K562 (cell line): ENCODE data around the gene PLD3. TPM values are rescaled to one million over a fixed set of nuclear protein-coding genes. Genes with fewer than 3 reads are reported as not detected.
A peak's percentile ranks its signal among the peaks of the same experiment; 100 is the strongest.

Experiments used
- ARID2 ChIP-seq: fragments of 450-650 bp; IDR thresholded peaks from 2 replicates; pipeline ENCODE4 v1.6.1; 2017; ENCODE audit warnings: antibody characterized with exemption, mild to moderate bottlenecking
- CBFB ChIP-seq: sonication (generic); formaldehyde crosslinking; IDR thresholded peaks from 2 replicates; pipeline ENCODE4 v1.4.0; 2020; ENCODE audit warnings: mild to moderate bottlenecking, missing genetic modification reagents
- CXXC5 ChIP-seq: fragments of 250-450 bp; sonication (Bioruptor Pico); IDR thresholded peaks from 2 replicates; pipeline ENCODE4 v1.8.0; 2022; ENCODE audit warnings: inconsistent platforms, mild to moderate bottlenecking, moderate library complexity
- FOS ChIP-seq: IDR thresholded peaks from 3 replicates; pipeline ENCODE4 v1.6.1; 2011; ENCODE audit not compliant: insufficient read length; ENCODE audit errors: extremely low read depth
- FOSL1 ChIP-seq: fragments of 200-800 bp; sonication (Bioruptor generic); conservative IDR thresholded peaks from 2 replicates; pipeline ENCODE4 v1.6.1; 2016; ENCODE audit warnings: missing genetic modification characterization, missing compliant biosample characterization
- GATA2 ChIP-seq: sonication (generic); formaldehyde crosslinking; IDR thresholded peaks from 2 replicates; pipeline ENCODE4 v1.4.0; 2020; ENCODE audit warnings: mild to moderate bottlenecking, missing genetic modification reagents
- HDAC3 ChIP-seq: fragments of 450-650 bp; IDR thresholded peaks from 2 replicates; pipeline ENCODE4 v1.6.1; 2018; ENCODE audit warnings: borderline replicate concordance, mild to moderate bottlenecking, moderate library complexity; ENCODE audit not compliant: partially characterized antibody
- HDAC6 ChIP-seq: IDR thresholded peaks from 2 replicates; pipeline ENCODE4 v1.6.1; 2012; ENCODE audit warnings: low read depth, mild to moderate bottlenecking, control low read depth, inconsistent platforms, low read length, moderate library complexity
- ILK ChIP-seq: fragments of 450-650 bp; IDR thresholded peaks from 2 replicates; pipeline ENCODE4 v1.6.1; 2016; ENCODE audit warnings: missing genetic modification characterization, low read depth, mild to moderate bottlenecking, missing compliant biosample characterization, moderate library complexity, borderline replicate concordance
- MCM2 ChIP-seq: fragments of 450-650 bp; IDR thresholded peaks from 2 replicates; pipeline ENCODE4 v1.6.1; 2017; ENCODE audit warnings: low read depth, mild to moderate bottlenecking
- MTF1 ChIP-seq: fragments of 250-450 bp; sonication (Bioruptor Pico); IDR thresholded peaks from 2 replicates; pipeline ENCODE4 v1.9.0; 2021; ENCODE audit warnings: moderate library complexity, mild to moderate bottlenecking, inconsistent platforms, borderline replicate concordance
- MYC ChIP-seq, 2 experiments: fragments of 250-450 bp in 1 of 2; sonication (Bioruptor Pico) in 1 of 2; IDR thresholded peaks; 2 replicates each; pipeline versions ENCODE4 v1.5.1 to v1.6.1; 2012 to 2021; ENCODE audit warnings: low read depth in 2 of 2, borderline replicate concordance in 1 of 2, improper control_type of control experiment in 1 of 2, low read length in 1 of 2, mild to moderate bottlenecking in 1 of 2, moderate library complexity in 1 of 2
- NFE2L1 ChIP-seq: fragments of 450-650 bp; IDR thresholded peaks from 2 replicates; pipeline ENCODE4 v1.6.1; 2016; ENCODE audit warnings: missing genetic modification characterization, low read depth, mild to moderate bottlenecking, missing compliant biosample characterization, moderate library complexity, borderline replicate concordance
- NFXL1 ChIP-seq: fragments of 450-650 bp; formaldehyde crosslinking; IDR thresholded peaks from 2 replicates; pipeline ENCODE4 v1.4.0; 2021; ENCODE audit warnings: mild to moderate bottlenecking
- SPI1 ChIP-seq: IDR thresholded peaks from 2 replicates; pipeline ENCODE4 v1.6.1; 2011; ENCODE audit warnings: low read depth, low read length, control low read depth, borderline replicate concordance
- SRSF9 ChIP-seq: fragments of 200-400 bp; formaldehyde crosslinking; IDR thresholded peaks from 2 replicates; pipeline ENCODE4 v1.6.1; 2017; ENCODE audit warnings: low read depth, low read length, borderline replicate concordance
- YY1 ChIP-seq, 3 experiments: IDR thresholded peaks; 2 replicates each; pipeline ENCODE4 v1.6.1; 2011; ENCODE audit warnings: low read length in 2 of 3, mild to moderate bottlenecking in 2 of 3, moderate library complexity in 2 of 3, borderline replicate concordance in 1 of 3, control low read depth in 1 of 3, low read depth in 1 of 3; ENCODE audit not compliant: insufficient read depth in 3 of 3, insufficient replicate concordance in 2 of 3, control insufficient read depth in 1 of 3, insufficient read length in 1 of 3; ENCODE audit errors: extremely low read depth in 1 of 3
- ZBTB2 ChIP-seq: fragments of 450-650 bp; IDR thresholded peaks from 2 replicates; pipeline ENCODE4 v1.6.1; 2016; ENCODE audit warnings: antibody characterized with exemption
- ZBTB8A ChIP-seq: fragments of 450-650 bp; IDR thresholded peaks from 2 replicates; pipeline ENCODE4 v1.6.1; 2018; ENCODE audit warnings: mild to moderate bottlenecking, moderate library complexity; ENCODE audit not compliant: partially characterized antibody
- ZNF277 ChIP-seq: fragments of 250-450 bp; sonication (Bioruptor Pico); IDR thresholded peaks from 2 replicates; pipeline ENCODE4 v1.8.0; 2022; ENCODE audit warnings: inconsistent platforms, mild to moderate bottlenecking, moderate library complexity, borderline replicate concordance
- ZNF282 ChIP-seq: sonication (generic); formaldehyde crosslinking; IDR thresholded peaks from 2 replicates; pipeline ENCODE4 v1.8.1; 2023; ENCODE audit warnings: missing genetic modification reagents
- ZNF324 ChIP-seq: fragments of 250-450 bp; sonication (Bioruptor Pico); IDR thresholded peaks from 2 replicates; pipeline ENCODE4 v1.4.0; 2020; ENCODE audit warnings: mild to moderate bottlenecking
- polyA plus RNA-seq, 8 experiments: library from polyadenylated mRNA; depleted of rRNA in 4 of 8; stranded (reverse) in 5 of 8; unstranded in 3 of 8; fragments of >200 nt; fragmentation: Nextera tagmentation in 2 of 8; fragmentation: Illumina TruSeq in 1 of 8; extraction: Ambion mirVana in 2 of 8; extraction: Trizol in 1 of 8; gene quantifications; 2 replicates each; pipeline versions ENCODE4 v1.2.1 to v1.2.3, GENCODE V29; 2011 to 2014; ENCODE audit warnings: inconsistent platforms in 1 of 8, missing spikeins in 1 of 8
- total RNA-seq, 7 experiments: library from RNA; depleted of rRNA in 6 of 7; stranded (reverse); fragments of >200 nt in 6 of 7; fragmentation: Illumina TruSeq in 2 of 7; extraction: Trizol in 2 of 7; gene quantifications; 2 replicates each; pipeline versions ENCODE4 v1.2.1 to v1.2.3, GENCODE V29; 2011 to 2021; ENCODE audit warnings: low replicate concordance in 1 of 7
- TF ChIP-seq, protein P1 (sequence below), 2 experiments: fragments of 450-650 bp; conservative IDR thresholded peaks; 2 replicates each; pipeline ENCODE4 v1.6.1; 2017; ENCODE audit warnings: mild to moderate bottlenecking in 2 of 2, moderate library complexity in 2 of 2

The PLD3 gene
- total and polyA plus RNA-seq, 9 of the 15 experiments (the other 6 are each of a cell fraction or from before 2014, with no cell fraction given), result 2.3 to 128 (median 72.7) TPM

- no peak for TF ChIP-seq SRSF9
- TF ChIP-seq, protein P1, sequence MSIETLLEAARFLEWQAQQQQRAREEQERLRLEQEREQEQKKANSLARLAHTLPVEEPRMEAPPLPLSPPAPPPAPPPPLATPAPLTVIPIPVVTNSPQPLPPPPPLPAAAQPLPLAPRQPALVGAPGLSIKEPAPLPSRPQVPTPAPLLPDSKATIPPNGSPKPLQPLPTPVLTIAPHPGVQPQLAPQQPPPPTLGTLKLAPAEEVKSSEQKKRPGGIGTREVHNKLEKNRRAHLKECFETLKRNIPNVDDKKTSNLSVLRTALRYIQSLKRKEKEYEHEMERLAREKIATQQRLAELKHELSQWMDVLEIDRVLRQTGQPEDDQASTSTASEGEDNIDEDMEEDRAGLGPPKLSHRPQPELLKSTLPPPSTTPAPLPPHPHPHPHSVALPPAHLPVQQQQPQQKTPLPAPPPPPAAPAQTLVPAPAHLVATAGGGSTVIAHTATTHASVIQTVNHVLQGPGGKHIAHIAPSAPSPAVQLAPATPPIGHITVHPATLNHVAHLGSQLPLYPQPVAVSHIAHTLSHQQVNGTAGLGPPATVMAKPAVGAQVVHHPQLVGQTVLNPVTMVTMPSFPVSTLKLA (conservative IDR thresholded peaks at IDR 0.05), result peak; percentile 64 to 80
- peak; percentile 93 for TF ChIP-seq ZBTB2
- no peak for TF ChIP-seq MCM2
- TF ChIP-seq HDAC3, result peak; percentile 71
- 0 out of 2 replicates have a peak, but pooled peaks have one; percentile 33 for TF ChIP-seq GATA2 (CRISPR knock-in tag)
- TF ChIP-seq ZNF277 (CRISPR knock-in tag), result no peak
- TF ChIP-seq CXXC5 (CRISPR knock-in tag), result peak; percentile 33; the same call in 1 of the 2 replicates
- TF ChIP-seq MTF1, result no peak
- no peak for TF ChIP-seq ZNF282 (CRISPR knock-in tag)
- peak; percentile 94 for TF ChIP-seq FOSL1 (tag)
- no peak for TF ChIP-seq ZNF324
- peak; percentile 89 for TF ChIP-seq CBFB (CRISPR knock-in tag)
- 0 out of 2 replicates have a peak, but pooled peaks have one; percentile 35 for TF ChIP-seq MYC (IDR thresholded peaks at IDR 0.05; ENCODE audit: low read depth, low read length)
- no peak for TF ChIP-seq MYC (CRISPR knock-in tag; IDR thresholded peaks at IDR 0.05; ENCODE audit: borderline replicate concordance, low read depth)
- TF ChIP-seq ARID2, result peak; percentile 71; the same call in 1 of the 2 replicates
- no peak for TF ChIP-seq NFE2L1 (tag)
- no peak for TF ChIP-seq ZBTB8A
- TF ChIP-seq NFXL1 (CRISPR knock-in tag), result no peak
- no peak for TF ChIP-seq SPI1
- peak; percentile 32 for TF ChIP-seq FOS
- TF ChIP-seq ILK, result no peak
- TF ChIP-seq HDAC6, result no peak
- peak in 1 of 3 experiments; percentile 12 for TF ChIP-seq YY1 (IDR thresholded peaks at IDR 0.05; ENCODE audit: borderline replicate concordance in 1 of 3, control insufficient read depth in 1 of 3, extremely low read depth in 1 of 3, insufficient read depth in 3 of 3, insufficient read length in 1 of 3, insufficient replicate concordance in 2 of 3, low read depth in 1 of 3, low read length in 2 of 3)
These were observed 68.6 kb downstream of the PLD3 start (continued) for GRCh38 chr19:40416918-40417642.
